ENCODE measurements around the gene CCDC93. TPM values are rescaled to one million over a fixed set of nuclear protein-coding genes. Genes with fewer than 3 reads are reported as not detected.

CCDC93 gene
- polyA plus RNA-seq, 6 donors from 2014 or later, result 5.1 to 11.6 (median 9.5) TPM

DNA sequence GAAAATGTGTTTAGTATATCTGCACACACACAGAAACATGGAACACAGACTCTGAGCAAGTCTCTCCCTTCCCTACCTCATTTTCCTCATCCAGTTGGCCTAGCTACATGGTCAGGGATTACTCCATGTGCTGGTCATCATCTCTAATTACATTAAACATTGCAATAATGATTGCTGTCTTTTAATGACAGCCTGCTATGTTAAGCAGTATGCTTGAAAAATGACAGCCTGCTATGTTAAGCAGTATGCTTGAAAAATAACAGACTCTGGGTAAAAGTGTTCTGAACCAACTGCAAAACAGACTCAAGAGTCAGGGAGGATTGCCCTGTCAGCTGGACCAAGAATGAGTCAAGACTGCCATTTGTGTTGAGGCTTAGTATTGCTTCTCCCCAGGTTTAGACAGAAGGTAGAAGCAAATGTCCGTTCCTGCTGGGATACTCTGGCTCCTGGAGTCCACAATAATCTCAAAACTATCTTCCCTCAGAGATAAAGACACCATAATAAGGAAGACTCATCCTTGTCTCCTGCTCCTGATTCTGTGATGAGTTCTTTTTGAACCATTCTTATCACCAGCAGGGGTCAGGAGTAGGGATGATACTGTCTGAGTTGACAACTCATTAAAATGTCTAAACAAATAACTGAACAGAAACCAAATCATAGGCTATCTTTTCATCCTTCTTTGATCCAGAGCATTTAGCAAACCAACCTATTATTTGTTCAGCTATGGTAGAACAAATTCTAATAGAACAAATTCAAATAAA lies 57.7 kb downstream of the CCDC93 start:
- Mint-ChIP-seq H3K36me3 (peaks cover 38 to 69% of the 10 kb centered on the region in 2 donors), H3K4me1 (no peaks in the 10 kb centered on the region), H3K4me3 (no peak overlapping the region), H3K27ac (peak overlapping the region in 4 of 6 donors; percentile 16 to 79 (median 50)), H3K9me3 (no peaks in the 10 kb centered on the region), H3K27me3 (no peaks in the 10 kb centered on the region)
- no peak for DNase-seq
- ATAC-seq (ENCODE audit: low read depth in 2 of 2), result no peak

DNA sequence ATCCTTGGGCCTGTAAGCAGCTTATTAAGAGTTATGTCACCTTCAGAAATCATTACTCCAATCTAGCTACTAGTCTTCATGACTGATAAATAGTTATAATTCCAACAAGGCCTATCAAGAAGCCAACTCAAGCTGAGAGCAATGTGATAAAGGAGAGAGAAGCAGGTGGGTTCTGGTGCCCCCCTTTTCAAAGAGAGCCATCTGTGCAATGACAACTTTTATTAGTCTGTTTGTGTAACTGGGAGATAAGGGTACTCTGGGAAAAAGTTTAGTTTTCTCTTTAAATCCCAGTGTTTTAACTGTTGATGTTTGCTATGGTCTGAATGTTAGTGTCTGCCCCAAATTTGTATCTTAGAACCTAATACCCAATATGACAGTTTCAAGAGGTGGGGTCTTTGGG lies 60.6 kb downstream of the CCDC93 start:
- Mint-ChIP-seq H3K4me3 (no peak overlapping the region), H3K27me3 (no peaks in the 10 kb centered on the region), H3K9me3 (no peaks in the 10 kb centered on the region), H3K27ac (peak overlapping the region in 3 of 6 donors; percentile 21 to 84 (median 66)), H3K36me3 (peaks cover 27 to 67% of the 10 kb centered on the region in 2 donors), H3K4me1 (no peaks in the 10 kb centered on the region)
- DNase-seq (no peak), ATAC-seq (ENCODE audit: low read depth in 2 of 2) (no peak)

- Mint-ChIP-seq H3K9me3 (no peaks in the 10 kb centered on the region), H3K4me1 (no peaks in the 10 kb centered on the region), H3K36me3 (peaks cover 22 to 66% of the 10 kb centered on the region in 2 donors), H3K4me3 (no peak overlapping the region), H3K27me3 (no peaks in the 10 kb centered on the region), H3K27ac (peak overlapping the region in 2 of 6 donors; percentile 21 to 24)
- DNase-seq, result no peak
- ATAC-seq (ENCODE audit: low read depth in 2 of 2), result no peak
Measured at GRCh38 chr2:117952701-117953100, 61.2 kb downstream of the CCDC93 start.

GRCh38 chr2:117952228-117952627 lies 61.6 kb downstream of the CCDC93 start:
- Mint-ChIP-seq H3K27ac (peak overlapping the region in 2 of 6 donors; percentile 21 to 24), H3K27me3 (no peaks in the 10 kb centered on the region), H3K9me3 (no peaks in the 10 kb centered on the region), H3K4me3 (no peak overlapping the region), H3K4me1 (no peaks in the 10 kb centered on the region), H3K36me3 (peaks cover 21 to 64% of the 10 kb centered on the region in 2 donors)
- DNase-seq (no peak), ATAC-seq (ENCODE audit: low read depth in 2 of 2) (no peak)

DNA sequence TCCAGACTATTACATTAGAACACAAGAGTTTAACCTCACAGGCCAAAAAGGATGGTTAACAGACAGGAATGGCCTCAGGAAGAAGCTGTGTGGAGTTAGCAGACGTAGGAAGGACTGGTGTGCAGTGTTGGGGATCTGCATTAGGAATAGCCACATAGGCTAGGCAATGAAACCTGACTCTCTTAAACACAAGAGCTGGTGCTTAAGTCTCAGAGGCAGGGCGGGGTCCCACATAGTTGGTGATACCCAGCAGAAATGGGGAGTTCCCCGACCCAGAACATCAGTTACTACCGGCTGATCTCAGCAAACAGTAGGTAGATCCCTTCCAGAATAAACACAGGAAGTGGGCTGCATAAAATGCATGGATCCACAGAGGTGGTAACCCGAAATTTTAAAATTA lies 64.1 kb downstream of the CCDC93 start:
- ATAC-seq (ENCODE audit: low read depth in 2 of 2), result no peak
- Mint-ChIP-seq H3K27me3 (no peaks in the 10 kb centered on the region), H3K4me3 (no peak overlapping the region), H3K27ac (peak overlapping the region in 2 of 6 donors; percentile 56 to 66), H3K9me3 (no peaks in the 10 kb centered on the region), H3K4me1 (no peaks in the 10 kb centered on the region), H3K36me3 (peaks cover 36 to 68% of the 10 kb centered on the region in 2 donors)
- DNase-seq, result no peak

GRCh38 chr2:117948615-117949014 lies 65.3 kb downstream of the CCDC93 start:
- Mint-ChIP-seq H3K27me3 (no peaks in the 10 kb centered on the region), H3K27ac (no peak overlapping the region), H3K36me3 (peaks cover 34 to 68% of the 10 kb centered on the region in 2 donors), H3K9me3 (no peaks in the 10 kb centered on the region), H3K4me3 (no peak overlapping the region), H3K4me1 (no peaks in the 10 kb centered on the region)
- ATAC-seq (ENCODE audit: low read depth in 2 of 2), result no peak
- no peak for DNase-seq

DNA sequence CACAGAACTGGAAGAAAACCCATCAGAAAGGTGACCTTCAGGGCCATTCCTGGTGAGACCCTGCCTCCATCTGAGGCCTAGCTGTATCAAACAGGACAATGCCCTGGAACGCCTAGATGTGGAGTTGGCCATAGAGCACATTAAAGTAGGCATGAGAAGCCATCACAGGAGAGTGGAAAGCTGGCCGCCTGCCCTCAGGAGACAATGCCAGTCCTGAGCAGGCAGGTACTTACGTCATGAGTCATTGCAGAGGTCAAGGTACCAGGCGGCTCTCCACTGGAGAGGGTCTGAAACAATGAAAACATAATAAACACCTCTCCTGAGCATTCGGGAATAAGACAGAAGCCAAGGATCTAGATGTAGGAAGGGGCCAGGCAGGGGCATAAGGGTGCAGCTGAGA lies 68.6 kb downstream of the CCDC93 start:
- H3K4me3 Mint-ChIP-seq, result no peak overlapping the region
- H3K4me1 Mint-ChIP-seq, result no peaks in the 10 kb centered on the region
- peaks cover 61 to 66% of the 10 kb centered on the region in 2 donors for H3K36me3 Mint-ChIP-seq
- no peaks in the 10 kb centered on the region for H3K9me3 Mint-ChIP-seq
- DNase-seq, result no peak
- peak overlapping the region in 4 of 6 donors; percentile 58 to 62 (median 60) for H3K27ac Mint-ChIP-seq
- H3K27me3 Mint-ChIP-seq, result no peaks in the 10 kb centered on the region
- no peak for ATAC-seq (ENCODE audit: low read depth in 2 of 2)

DNA sequence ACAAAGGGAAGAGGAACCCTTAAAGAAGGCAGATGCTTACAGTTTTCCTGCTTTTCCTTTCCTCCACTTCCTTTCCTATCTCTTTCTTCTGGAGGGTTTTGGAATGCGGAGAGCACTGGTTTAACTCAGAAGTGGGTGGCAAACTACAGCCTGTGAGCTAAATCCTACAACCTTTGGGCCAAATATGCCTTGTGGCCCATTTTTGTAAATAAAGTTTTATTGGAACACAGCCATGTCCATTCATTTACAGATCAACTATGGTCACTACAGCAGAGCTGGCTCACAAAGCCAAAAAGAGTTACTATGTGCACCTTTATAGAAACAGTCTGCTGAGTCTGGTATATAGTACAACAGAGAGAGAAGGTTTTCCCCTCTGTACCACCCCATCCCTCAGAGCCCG lies 69.1 kb downstream of the CCDC93 start:
- peak overlapping the region in 3 of 6 donors; percentile 58 to 71 (median 61) for H3K27ac Mint-ChIP-seq
- H3K4me1 Mint-ChIP-seq, result no peaks in the 10 kb centered on the region
- peaks cover 66 to 71% of the 10 kb centered on the region in 2 donors for H3K36me3 Mint-ChIP-seq
- DNase-seq (no peak), ATAC-seq (ENCODE audit: low read depth in 2 of 2) (no peak)
- no peaks in the 10 kb centered on the region for H3K27me3 Mint-ChIP-seq
- no peak overlapping the region for H3K4me3 Mint-ChIP-seq
- H3K9me3 Mint-ChIP-seq, result no peaks in the 10 kb centered on the region

DNA sequence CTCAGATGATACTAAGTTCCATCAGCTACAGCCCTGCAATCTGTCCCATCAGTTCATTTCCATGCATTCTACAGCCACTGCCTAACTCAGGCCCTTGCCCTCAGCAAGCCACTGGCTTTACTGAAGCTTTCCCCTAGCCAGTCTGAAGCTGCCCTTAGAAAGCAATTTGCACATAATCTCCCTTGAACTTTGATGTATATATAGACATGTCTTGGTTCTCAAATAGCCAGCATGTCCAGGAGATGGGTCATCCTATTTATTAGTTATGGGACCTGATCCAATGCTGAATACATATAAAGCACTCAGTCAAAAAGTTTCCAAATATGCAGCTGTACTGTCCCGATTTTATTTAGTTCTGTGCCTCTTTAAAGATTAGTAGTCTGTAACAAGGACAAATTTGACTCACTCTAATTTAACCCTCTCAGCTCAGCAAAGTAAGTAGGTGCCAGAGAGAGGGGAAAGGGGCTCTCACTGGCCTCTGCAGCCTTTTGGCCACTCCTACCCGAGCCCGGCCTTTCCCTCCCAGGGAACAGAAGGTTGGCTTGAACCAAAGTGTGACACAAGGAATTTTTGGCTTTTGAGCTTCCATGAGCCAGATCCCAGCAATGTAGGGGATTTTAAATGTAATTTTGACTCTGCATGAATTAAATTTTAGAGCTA lies 70.7 kb downstream of the CCDC93 start:
- Mint-ChIP-seq H3K27ac (peak overlapping the region in 3 of 6 donors; percentile 5 to 67 (median 40)), H3K9me3 (no peaks in the 10 kb centered on the region), H3K27me3 (no peaks in the 10 kb centered on the region), H3K36me3 (peaks cover 79 to 81% of the 10 kb centered on the region in 2 donors), H3K4me3 (no peak overlapping the region), H3K4me1 (no peaks in the 10 kb centered on the region)
- no peak for ATAC-seq (ENCODE audit: low read depth in 2 of 2)
- no peak for DNase-seq

GRCh38 chr2:117942551-117942950 lies 71.3 kb downstream of the CCDC93 start:
- H3K9me3 Mint-ChIP-seq, result no peaks in the 10 kb centered on the region
- peak overlapping the region in 2 of 6 donors; percentile 40 for H3K27ac Mint-ChIP-seq
- no peak for ATAC-seq (ENCODE audit: low read depth in 2 of 2)

DNA sequence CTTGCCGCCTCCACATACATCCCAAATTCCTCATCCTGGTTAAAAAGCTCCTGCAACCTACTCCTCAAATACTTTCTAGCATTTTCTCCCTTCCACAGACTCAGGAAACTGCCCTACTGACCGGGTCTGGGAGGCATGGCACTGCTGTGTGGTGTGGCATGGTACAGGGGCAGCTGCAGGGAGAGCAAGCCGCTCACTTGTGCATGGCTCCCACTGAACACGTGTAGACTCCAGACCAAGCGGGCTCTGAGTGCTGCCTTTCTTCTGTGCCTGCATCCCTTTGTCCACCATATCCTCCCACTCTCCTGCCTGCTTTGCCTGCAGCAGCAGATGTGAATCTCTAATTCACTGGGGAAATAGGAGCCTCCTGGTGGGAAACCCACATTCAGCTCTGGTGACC lies 72.2 kb downstream of the CCDC93 start:
- H3K27me3 Mint-ChIP-seq, result no peaks in the 10 kb centered on the region
- peak overlapping the region in 1 of 6 donors; percentile 40 for H3K27ac Mint-ChIP-seq
- no peak overlapping the region for H3K4me3 Mint-ChIP-seq
- H3K4me1 Mint-ChIP-seq, result no peaks in the 10 kb centered on the region
- ATAC-seq (ENCODE audit: low read depth in 2 of 2) (no peak), DNase-seq (no peak)
- no peaks in the 10 kb centered on the region for H3K9me3 Mint-ChIP-seq
- peaks cover 68 to 76% of the 10 kb centered on the region in 2 donors for H3K36me3 Mint-ChIP-seq

More at GRCh38 chr2:117942551-117942950, 71.3 kb downstream of the CCDC93 start:
- Mint-ChIP-seq H3K27me3 (no peaks in the 10 kb centered on the region), H3K36me3 (peaks cover 76 to 80% of the 10 kb centered on the region in 2 donors), H3K4me1 (no peaks in the 10 kb centered on the region), H3K4me3 (no peak overlapping the region)
- DNase-seq, result no peak

- DNase-seq (no peak), ATAC-seq (ENCODE audit: low read depth in 2 of 2) (no peak)
- no peak overlapping the region for H3K4me3 Mint-ChIP-seq
- peaks cover 67 to 77% of the 10 kb centered on the region in 2 donors for H3K36me3 Mint-ChIP-seq
- H3K27me3 Mint-ChIP-seq, result no peaks in the 10 kb centered on the region
- no peaks in the 10 kb centered on the region for H3K4me1 Mint-ChIP-seq
- peak overlapping the region in 4 of 6 donors; percentile 19 to 93 (median 68) for H3K27ac Mint-ChIP-seq
- no peaks in the 10 kb centered on the region for H3K9me3 Mint-ChIP-seq
Measured at GRCh38 chr2:117940436-117940835, 73.4 kb downstream of the CCDC93 start.

DNA sequence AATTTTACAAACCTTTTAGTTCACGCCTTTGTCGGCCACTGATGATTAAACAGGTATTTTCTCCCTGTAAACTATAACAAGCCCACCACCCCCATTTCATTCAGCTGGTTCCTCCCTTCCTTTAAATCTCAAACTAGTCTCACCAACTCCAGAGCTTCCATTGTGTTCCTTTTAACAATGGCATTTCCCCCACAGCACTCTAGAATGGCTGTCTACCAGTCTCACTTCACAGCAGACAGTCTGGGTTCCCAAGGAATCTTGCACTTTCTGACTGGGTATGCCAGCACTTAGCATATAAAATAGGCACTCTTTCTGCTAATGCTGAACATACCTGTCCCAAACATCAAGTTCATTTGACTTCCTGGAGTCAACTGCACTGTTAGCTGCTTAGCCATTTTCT lies 75.3 kb downstream of the CCDC93 start:
- peaks cover 67 to 81% of the 10 kb centered on the region in 2 donors for H3K36me3 Mint-ChIP-seq
- DNase-seq (no peak), ATAC-seq (ENCODE audit: low read depth in 2 of 2) (no peak)
- H3K9me3 Mint-ChIP-seq, result no peaks in the 10 kb centered on the region
- H3K4me3 Mint-ChIP-seq, result no peak overlapping the region
- no peaks in the 10 kb centered on the region for H3K4me1 Mint-ChIP-seq
- peak overlapping the region in 4 of 6 donors; percentile 3 to 50 (median 30) for H3K27ac Mint-ChIP-seq
- no peaks in the 10 kb centered on the region for H3K27me3 Mint-ChIP-seq

DNA sequence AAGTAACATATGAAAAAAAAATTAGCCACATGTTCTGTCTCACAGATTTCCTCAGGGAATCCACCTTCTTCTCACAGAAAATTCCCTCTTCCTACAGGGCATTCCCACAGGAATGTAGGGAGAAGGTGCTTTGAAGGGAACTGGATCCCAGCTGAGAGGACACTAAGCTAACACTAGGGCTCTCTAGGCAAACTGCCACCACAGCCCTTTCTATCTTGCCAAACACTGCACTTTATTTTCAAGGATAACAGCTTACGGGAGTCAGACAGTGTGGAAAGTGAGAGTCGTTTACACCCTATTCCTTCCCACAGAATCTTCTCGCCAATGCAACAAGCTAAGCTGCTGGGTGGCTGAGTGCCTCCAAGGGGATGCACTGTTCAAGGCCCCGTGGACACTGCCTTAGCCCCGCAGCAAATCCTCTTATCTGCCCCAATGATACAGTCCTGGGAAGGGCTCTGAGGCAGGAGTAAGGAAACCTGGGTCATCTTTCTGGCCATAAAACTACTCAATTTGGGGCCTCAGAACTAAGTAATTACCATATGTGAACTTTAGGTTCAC lies 76.9 kb downstream of the CCDC93 start:
- Mint-ChIP-seq H3K4me1 (no peaks in the 10 kb centered on the region), H3K27ac (peak overlapping the region in 4 of 6 donors; percentile 9 to 68 (median 33)), H3K9me3 (no peaks in the 10 kb centered on the region), H3K36me3 (peaks cover 68 to 81% of the 10 kb centered on the region in 2 donors), H3K27me3 (no peaks in the 10 kb centered on the region), H3K4me3 (no peak overlapping the region)
- DNase-seq (no peak), ATAC-seq (ENCODE audit: low read depth in 2 of 2) (no peak)

All from naive B cell (primary cell).